GM21515 (cell line): ENCODE data around the gene FBXO8.
A peak's percentile ranks its signal among the peaks of the same experiment; 100 is the strongest.
"Not testable (repeated sequence)": the region's sequence is repeated elsewhere in the genome, so short reads cannot be mapped to it uniquely, and the experiment has no call there.

Experiments
- ATAC-seq: cut with Tn5 transposase; IDR thresholded peaks from one replicate; pipeline ENCODE4 v1.9.1; 2021; ENCODE audit not compliant: unreplicated experiment

FBXO8 gene, protein sequence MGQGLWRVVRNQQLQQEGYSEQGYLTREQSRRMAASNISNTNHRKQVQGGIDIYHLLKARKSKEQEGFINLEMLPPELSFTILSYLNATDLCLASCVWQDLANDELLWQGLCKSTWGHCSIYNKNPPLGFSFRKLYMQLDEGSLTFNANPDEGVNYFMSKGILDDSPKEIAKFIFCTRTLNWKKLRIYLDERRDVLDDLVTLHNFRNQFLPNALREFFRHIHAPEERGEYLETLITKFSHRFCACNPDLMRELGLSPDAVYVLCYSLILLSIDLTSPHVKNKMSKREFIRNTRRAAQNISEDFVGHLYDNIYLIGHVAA

DNA sequence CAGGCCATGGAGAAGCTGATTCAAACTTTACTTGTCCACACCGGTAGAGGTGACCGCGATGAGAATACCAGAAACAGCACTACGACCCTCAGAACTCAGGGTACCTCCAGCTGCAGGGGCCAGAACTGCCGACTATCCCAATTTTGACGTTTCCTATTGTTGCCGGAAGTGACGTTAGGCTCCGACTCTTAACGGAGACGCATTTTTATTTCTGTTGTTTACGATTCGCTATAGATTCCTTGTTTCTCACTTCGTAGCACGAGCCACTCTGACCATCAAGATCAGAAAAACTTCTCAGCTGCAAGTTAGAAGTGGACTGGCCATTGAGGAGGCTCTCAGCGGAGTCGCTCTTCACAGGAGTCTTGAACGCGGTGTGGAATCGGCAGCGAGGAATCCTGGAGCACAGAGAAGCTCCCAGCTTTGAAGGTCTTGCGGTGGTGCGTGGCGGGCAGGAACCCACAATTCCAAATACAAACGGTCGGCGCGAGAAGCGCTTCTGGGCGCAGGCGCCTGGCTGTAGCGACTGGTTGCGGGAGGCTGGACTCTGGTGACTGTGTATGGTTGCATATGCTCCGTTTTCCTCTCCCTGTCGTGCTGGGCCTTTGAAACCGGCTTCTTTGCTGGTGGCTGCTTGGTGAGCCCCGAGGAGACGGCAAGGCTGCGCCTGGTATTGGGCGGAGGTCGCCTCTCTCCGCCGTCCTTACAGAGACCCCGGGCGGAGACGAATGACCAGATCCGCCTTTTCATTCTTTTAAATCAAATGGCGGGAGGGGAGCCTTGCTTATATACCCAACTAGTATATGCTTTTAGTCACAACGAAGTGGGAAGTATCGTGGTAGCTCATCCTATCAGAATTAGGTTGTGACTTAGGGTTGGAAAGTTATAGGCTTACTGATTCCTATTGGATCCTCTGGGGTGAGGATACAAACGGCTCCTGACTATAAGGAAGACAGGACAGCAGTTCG, at the start of gene FBXO8, which contains the start of gene CEP44:
Gene FBXO8, minus strand, starts transcription at position 161 of the 965 bp plus-strand sequence. CDS start 20,575 bp downstream, outside the sequence.
Gene CEP44, plus strand, starts transcription at position 405 of the 965 bp plus-strand sequence. CDS start 15,211 bp downstream, outside the sequence.
- peak; percentile 65 for ATAC-seq

DNA sequence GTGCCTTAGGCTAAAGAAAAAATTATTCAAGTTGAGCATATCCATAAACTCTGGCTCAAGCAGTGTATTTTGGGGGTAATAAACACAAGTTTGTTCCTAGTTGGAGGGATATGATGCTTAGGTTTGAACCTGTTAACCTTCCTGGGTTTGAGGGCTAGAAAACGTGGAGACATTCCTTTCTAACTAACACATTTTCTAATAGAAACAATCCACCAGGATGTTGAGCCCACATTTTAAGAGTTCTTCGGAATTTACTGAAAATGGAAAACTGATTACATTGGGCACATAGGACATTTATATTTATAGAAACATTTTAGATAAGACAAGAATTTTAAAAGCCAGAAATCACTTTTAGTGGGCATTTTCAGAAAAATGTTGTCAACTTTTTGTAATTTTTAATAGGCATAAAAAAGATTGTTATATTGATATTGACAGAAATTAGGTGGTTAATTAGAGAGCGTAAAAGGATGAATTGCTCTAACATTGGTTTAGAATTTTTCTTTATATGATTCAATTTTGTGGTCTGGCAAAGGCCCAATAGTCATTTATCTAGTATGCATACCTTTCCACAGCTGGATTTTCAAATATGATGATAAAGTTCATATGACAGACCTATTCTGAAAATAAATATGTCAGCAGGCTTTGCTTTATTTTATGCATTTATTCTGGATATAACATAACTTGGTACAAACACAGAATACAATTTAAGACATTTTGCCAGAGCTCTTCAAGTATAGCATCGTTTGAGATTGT, 49.5 kb upstream of the FBXO8 start:
- ATAC-seq: no peak

GRCh38 chr4:174324725-174325124, 41.3 kb upstream of the FBXO8 start:
- ATAC-seq: no peak

DNA sequence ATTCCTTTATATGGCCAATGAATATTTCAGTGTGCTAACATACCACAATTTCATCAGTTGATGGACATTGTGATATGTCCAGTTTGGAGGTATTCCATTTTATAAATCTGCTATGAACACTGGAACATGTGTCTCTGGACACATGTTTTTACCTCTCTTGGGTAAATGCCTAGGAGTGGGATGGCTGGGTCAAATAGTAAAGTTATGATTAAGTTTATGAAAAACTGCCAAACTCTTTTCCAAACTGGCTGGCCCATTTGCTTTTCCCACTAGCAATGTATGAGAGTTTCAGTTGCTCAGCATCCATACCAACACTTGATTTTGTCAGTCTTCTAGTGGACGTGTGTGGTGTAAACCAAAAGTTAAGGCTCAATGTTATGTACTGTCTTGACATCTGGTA, 40.8 kb upstream of the FBXO8 start:
- no peak for ATAC-seq

DNA sequence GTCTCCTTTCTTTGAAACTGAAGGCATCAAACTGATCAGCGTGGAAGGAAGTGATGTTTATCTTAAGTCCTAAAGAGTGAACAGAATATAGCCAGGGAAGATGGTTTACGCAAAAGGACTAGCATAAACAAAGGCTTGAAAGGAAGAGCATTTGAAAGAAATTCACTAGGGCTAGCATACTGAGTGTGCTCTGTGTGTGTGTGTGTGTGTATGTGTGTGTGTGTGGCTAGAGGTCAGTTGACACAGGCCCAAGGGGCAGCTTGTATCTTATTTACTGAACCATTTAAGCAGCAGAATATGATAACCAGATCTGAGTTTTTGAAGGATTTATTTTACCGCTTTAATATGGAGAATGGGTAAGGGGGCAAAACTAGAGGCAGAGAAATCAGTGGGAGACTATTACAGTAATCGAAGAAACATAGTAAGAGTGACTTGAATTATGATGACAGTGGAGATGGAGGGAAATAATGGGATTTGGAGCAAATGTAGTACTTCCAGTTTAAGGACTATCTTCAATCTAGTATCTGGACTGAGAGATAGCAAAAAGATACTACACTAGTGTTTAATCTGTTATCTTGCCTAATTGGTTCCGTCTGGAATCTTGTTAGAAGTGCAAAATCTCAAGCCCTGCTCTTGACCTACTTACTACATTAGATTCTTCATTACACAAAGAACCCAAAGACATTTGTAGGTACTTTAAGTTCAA, 37.2 kb upstream of the FBXO8 start:
- ATAC-seq: no peak

DNA sequence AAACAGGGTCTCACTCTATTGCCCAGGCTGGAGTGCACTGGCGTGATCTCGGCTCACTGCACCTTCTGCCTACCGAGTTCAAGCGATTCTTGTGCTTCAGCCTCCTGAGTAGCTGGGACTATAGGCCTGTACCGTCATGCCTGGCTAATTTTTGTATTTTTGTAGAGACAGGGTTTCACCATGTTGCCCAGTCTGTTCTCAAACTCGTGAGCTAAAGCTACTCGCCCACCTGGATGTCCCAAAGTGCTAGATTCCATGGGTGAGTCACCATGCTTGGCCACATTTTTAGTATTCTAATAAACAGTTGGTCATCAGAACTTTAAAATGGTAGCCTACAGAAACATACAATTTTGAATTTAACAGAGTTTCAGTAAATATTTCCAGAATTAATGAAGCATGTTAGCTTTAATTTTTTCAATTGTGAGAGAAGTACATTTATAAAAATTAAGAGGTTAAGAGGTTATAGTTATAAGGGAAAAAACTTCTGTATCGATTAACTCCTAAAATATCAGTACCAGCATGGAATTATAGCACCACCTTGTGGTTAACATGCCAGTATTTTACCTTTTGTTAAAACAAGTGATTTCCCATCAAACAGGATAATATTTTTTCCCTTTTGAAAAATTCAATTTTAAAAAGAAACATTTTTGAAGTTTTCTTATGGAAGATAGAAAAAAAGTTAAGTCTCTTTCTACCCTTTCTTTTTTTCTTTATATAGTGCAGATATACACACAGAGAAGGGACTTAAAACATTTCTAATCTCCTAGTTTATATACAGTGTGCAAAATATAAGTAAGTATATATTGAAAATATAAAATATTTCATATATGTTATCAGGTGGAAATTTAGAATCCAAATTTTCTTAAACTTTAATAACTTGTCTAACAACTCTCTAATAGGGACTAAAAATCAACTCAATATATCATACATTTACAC, 35.6 kb upstream of the FBXO8 start:
- ATAC-seq: no peak

DNA sequence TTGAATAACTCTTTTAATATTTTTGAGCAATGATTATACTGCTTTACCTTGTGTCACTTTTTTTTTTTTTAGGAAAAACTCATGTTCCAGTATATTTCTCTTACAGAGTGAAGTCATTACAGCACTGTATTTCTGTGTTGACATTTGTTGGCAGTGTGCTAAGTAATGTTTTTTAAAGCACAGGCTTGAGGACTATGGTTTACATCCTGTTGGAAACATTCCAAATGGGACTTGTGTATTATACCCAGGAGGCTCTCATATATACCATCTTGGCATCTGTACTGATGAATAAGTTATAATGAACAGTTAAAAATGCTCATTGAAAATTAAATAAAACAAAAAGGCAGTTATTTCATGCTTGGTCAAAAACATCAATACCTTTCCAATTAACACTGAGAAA, 34.1 kb upstream of the FBXO8 start:
- no peak for ATAC-seq

DNA sequence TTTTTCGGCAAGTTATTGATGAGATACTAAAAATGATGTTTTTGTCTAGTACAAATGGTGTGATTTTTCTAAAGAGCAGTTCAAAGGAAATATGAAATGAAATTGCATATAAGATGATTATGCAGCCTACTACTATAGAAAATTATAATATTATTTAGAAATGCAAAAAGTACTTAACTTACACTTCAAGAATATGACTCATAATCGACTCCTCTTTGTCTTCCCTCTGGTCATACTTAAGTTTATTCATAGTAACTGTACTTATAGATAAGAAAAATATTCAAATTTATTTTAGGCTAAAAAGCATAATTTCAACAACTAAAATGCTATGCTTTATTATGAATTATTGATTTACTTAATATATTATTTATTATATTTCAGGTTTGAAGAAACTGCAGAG, 33.5 kb upstream of the FBXO8 start:
- ATAC-seq: no peak

DNA sequence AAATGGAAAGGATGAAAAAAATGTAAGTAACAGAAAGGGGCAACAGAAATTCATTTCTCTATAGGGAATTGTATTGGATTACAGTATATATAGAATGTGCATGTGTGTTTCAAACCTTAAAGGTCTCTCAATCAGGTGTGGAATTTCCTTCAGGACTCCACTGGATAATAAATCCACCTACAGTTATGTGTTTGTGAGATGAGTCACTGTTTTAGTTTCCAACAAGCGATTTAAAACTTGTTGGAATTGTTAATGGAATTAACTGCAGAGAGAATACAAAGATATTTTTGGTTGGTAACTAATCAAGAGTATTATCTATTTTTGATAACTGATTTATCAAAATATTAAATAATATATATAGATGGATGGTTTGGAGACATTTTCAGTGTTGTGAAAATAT, 33.1 kb upstream of the FBXO8 start:
- no peak for ATAC-seq

GRCh38 chr4:174314770-174315169, 31.3 kb upstream of the FBXO8 start:
- no peak for ATAC-seq

GRCh38 chr4:174314274-174314673, 30.8 kb upstream of the FBXO8 start:
- no peak for ATAC-seq

GRCh38 chr4:174312993-174313392, 29.5 kb upstream of the FBXO8 start:
- no peak for ATAC-seq

DNA sequence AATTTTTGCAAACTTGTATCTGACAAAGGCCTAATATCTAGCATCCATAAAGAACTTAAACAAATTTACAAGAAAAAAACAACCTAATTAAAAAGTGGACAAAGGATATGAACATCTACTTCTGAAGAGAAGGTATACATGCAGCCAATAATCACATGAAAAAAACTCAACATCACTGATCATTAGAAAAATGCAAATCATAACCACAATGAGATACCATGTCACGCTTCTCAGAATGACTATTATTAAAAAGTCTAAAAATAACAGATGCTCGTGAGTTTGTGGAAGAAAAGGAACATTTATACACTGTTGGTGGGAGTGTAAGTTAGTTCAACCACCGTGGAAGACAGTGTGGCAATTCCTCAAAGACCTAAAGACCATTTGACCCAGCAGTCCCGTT, 24.2 kb upstream of the FBXO8 start:
- no peak for ATAC-seq

DNA sequence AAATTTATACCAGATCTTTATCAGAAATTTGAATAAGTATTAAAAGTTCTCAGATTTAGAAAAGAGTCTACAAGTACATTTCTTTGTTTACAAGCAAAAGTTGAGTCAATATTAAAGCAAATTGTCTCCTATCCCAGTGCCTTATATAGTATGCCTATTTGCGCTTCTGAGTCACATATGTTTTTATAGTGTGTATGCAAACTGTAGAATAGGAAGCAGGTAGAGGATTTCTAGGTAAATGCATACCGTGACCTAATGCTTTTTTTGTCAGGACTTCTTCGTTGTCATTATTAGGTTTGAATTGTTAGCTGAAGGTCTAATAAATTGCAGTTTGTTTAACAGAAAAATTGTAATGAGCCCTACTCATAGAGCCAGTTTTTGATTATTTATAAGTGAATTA, 22.5 kb upstream of the FBXO8 start:
- no peak for ATAC-seq

- ATAC-seq: no peak
Observed at GRCh38 chr4:174304664-174305063, 21.2 kb upstream of the FBXO8 start.

DNA sequence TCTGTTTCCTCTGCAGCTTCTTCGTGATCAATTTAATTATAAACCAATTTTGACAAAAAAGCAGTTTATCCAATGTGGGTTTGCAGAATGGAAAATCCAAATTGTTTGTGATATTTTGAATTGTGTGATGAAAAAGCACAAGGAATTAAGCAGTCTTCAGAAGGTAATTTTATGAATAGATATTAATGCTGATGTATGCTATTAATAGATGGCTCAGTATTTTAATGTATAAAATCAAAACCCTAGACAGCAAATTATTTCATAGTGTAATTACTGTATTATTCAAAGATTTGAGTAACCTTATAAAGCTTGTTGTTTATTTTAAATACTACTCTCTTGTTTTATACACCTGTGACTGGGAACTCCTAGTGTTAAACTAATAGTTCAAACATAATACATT, 20.2 kb upstream of the FBXO8 start:
- ATAC-seq: no peak

DNA sequence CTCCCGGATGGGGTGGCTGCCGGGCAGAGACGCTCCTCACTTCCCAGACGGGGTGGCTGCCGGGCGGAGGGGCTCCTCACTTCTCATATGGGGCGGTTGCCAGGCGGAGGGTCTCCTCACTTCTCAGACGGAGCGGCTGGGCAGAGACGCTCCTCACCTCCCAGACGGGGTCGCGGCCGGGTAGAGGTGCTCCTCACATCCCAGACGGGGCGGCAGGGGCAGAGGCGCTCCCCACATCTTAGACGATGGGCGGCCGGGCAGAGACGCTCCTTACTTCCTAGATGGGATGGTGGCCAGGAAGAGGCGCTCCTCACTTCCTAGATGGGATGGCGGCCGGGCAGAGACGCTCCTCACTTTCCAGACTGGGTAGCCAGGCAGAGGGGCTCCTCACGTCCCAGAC, 11.7 kb upstream of the FBXO8 start:
- not testable (repeated sequence) for ATAC-seq

DNA sequence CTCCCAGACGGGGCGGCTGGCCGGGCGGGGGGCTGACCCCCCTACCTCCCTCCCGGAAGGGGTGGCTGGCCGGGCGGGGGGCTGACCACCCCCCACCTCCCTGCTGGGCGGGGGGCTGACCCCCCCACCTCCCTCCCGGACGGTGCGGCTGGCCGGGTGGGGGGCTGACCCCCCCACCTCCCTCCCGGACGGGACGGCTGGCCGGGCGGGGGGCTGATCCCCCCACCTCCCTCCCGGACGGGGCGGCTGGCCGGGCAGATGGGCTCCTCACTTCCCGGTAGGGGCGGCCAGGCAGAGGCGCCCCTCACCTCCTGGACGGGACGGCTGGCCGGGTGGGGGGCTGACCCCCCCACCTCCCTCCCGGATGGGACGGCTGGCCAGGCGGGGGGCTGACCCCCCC, 11.2 kb upstream of the FBXO8 start:
- not testable (repeated sequence) for ATAC-seq

GRCh38 chr4:174292473-174292872, 9.0 kb upstream of the FBXO8 start:
- no peak for ATAC-seq
